LNCaP clone FGC (cell line): ENCODE measurements around the gene MIPOL1.
"Not testable (repeated sequence)": the region's sequence is repeated elsewhere in the genome, so short reads cannot be mapped to it uniquely, and the experiment has no call there.

Source experiments
- DNase-seq: peaks from one replicate; pipeline ENCODE4 v3.0.0-alpha.2; 2011; ENCODE audit warnings: low read depth
- H3K4me3 ChIP-seq: 2 replicates; pipeline ENCODE4 v1.5.1; 2011; ENCODE audit warnings: mild to moderate bottlenecking, low read depth, low read length, control low read depth
- TF ChIP-seq, protein P1 (sequence below): IDR thresholded peaks from 2 replicates; pipeline ENCODE4 v1.5.1; 2012; ENCODE audit warnings: mild to moderate bottlenecking; ENCODE audit not compliant: control insufficient read depth, insufficient read depth; ENCODE audit errors: extremely low read depth

Gene MIPOL1

DNA sequence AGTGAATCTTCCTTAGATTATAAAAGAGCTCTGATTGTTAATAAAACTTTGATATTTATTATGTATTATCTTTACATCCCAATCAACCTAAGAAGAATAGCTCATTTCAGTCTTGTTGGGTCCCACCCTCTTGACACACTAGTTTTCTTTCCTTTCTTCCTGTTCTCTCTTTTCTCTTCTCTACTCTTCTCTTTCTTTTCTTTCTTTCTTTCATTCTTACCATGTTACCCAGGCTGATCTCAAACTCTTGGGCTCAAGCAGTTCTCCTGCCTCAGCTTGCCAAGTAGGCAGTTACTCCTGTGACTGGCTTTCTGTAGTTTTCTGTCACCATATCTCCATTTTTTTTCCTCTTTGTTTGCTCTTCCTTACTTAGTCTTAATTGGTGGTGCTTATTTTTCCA is 177.8 kb downstream of the MIPOL1 start:
- TF ChIP-seq, protein P1, sequence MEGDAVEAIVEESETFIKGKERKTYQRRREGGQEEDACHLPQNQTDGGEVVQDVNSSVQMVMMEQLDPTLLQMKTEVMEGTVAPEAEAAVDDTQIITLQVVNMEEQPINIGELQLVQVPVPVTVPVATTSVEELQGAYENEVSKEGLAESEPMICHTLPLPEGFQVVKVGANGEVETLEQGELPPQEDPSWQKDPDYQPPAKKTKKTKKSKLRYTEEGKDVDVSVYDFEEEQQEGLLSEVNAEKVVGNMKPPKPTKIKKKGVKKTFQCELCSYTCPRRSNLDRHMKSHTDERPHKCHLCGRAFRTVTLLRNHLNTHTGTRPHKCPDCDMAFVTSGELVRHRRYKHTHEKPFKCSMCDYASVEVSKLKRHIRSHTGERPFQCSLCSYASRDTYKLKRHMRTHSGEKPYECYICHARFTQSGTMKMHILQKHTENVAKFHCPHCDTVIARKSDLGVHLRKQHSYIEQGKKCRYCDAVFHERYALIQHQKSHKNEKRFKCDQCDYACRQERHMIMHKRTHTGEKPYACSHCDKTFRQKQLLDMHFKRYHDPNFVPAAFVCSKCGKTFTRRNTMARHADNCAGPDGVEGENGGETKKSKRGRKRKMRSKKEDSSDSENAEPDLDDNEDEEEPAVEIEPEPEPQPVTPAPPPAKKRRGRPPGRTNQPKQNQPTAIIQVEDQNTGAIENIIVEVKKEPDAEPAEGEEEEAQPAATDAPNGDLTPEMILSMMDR = no peak
- no peak overlapping the region for H3K4me3 ChIP-seq
- DNase-seq = no peak

DNA sequence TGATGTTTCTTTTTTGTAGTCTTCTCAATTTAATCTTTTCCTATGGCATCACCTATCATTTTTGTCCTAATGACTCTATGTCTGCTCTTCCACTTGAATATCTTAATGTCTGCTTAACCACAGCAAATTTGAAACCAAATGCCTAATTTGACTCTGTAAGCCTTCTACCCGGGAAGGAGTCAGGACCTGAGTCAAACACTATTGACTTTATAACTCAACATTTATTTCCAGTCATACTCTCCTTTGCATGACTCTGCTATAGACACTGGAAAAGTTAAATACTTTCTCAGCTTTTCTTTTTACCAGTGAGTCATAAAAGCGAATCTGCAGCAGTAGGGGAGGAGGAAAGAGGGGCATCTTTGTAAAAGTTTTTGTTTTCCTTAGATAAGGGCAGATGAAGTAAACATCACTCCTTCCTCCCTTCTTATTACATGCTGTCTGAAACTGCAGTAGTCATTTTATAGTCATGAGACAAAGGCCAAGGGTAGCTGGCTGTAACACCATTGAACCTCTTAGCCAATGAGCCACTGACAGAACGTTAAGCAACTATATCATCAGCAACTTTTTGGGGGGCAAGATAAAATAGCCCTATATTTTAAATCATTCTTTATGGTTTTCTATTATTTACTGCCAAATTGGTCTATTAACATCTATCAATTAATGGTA is 179.3 kb downstream of the MIPOL1 start:
- no peak overlapping the region for H3K4me3 ChIP-seq
- DNase-seq = no peak
- TF ChIP-seq, protein P1 = no peak

DNA sequence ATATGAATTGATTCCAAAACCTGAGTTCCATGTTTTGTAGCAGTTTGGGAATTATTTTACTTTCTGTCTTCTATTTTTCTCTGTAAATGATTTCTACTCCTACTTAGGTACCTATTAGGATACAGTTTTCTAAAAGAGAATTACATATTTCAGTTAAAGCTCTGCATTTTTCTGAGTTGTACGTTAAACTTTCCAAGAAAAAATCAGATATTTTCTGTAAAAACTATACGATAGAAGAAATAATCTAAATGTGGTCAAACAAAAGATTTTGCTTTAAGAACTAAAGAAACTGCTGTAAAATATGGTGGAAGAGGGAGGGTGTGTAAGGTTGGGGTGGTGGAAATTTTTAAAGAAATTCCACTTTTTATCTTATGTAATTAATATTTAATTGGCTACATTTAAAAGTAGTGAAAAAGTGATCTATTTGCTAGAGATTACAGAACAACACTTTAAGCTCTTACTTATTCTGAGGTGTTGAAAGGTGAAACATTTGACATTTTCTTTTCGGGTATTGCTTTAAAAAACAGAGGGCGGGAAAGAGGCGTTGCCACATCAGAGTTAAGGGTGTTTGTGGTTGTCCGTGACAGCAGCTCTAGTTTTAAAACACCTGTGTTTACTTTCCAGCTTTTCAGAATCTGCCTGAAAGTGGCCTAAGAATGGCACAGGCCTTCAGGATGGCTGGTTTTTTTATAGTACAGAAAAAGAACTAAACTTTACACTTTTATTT is 187.3 kb downstream of the MIPOL1 start:
- TF ChIP-seq, protein P1 = no peak
- DNase-seq = no peak
- no peak overlapping the region for H3K4me3 ChIP-seq

DNA sequence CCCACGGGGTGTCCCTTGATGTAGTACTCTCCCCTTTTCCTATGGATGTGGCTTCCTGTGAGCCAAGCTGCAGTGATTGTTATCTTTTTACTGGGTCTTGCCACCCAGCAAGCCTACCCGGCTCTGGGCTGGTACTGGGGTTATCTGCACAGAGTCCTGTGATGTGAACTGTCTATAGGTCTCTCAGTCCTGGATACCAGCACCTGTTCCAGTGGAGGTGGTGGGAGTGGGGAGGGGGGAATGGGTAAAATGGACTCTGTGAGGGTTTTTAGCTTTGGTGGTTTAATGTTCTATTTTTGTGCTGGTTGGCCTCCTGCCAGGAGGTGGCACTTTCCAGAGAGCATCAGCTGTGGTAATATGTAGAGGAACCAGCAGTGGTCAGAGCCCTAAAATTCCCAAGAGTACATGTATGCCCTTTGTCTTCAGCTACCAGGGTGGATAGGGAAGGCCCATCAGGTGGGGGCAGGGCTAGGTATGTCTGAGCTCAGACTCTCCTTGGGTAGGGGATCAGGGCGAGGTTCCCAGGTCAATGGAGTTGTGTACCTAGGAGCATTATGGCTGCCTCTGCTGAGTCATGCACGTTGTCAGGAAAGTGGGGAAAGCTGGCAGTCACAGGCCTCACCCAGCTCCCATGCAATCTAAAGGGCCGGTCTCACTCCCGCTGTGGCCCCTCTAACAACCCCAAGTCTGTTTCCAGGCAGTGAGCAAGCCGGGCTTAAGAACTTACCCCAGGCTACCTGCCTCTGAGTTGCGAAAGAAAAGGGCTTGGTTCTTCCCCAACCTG is 199.6 kb downstream of the MIPOL1 start:
- not testable (repeated sequence) for H3K4me3 ChIP-seq, DNase-seq

DNA sequence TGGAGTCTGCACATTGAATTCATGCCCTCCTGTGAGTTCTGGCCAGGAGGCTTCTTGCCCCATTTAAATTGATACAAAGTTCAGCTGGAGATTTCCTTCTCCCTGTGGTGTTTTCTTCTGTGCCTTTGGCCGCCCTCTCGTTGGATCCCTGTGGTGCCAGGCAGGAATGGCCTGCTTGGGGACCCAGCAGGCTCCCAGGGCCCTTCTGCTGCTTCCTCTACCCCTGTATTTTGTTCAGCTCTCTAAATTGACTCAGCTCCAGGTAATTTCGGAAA is 200.1 kb downstream of the MIPOL1 start:
- H3K4me3 ChIP-seq = no peak overlapping the region
- DNase-seq = no peak
- TF ChIP-seq, protein P1 = no peak

DNA sequence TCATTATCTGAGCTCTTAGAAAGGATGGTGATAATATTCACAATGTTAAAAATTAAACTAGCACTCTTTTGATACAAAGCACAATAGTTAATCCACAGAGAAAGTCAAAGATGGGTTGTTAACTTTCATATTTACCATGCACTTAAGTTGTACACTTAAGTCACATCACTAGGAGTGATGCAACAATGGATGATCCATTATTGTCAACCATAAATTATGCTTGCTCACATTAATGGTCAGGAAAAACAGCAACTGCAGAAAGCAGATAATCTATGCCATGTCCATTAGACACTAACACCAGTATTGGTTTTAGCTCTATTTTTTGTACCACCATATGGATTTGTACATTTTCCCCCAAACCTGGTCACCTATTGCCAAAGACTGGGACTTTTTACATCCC is 201.8 kb downstream of the MIPOL1 start:
- no peak for DNase-seq
- H3K4me3 ChIP-seq = no peak overlapping the region
- TF ChIP-seq, protein P1 = no peak

DNA sequence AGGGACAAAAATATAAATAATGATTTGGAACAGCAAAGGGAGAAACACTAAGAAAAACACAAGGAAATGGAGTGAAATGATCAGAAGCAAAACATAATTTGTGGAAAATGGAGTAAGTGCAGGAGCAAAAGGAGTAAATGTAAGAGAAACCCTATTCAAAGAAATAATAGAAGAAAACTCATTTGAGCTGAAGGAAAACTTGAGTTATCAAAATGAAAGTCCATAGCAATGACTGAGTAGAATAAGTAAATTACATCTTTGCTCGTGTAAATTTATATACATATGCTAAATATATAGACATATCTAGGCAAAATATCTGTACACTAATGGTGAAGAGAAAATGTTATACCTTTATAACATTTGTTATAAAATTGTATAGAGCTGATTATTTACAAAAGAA is 203.4 kb downstream of the MIPOL1 start:
- no peak for DNase-seq
- TF ChIP-seq, protein P1 = no peak
- H3K4me3 ChIP-seq = no peak overlapping the region
